ENCODE measurements around the gene PBX1. TPM values are rescaled to one million over a fixed set of nuclear protein-coding genes. Genes with fewer than 3 reads are reported as not detected.

The PBX1 gene
- total RNA-seq, 4 donors from 2014 or later = 25.8 to 31.0 (median 27.1) TPM

DNA sequence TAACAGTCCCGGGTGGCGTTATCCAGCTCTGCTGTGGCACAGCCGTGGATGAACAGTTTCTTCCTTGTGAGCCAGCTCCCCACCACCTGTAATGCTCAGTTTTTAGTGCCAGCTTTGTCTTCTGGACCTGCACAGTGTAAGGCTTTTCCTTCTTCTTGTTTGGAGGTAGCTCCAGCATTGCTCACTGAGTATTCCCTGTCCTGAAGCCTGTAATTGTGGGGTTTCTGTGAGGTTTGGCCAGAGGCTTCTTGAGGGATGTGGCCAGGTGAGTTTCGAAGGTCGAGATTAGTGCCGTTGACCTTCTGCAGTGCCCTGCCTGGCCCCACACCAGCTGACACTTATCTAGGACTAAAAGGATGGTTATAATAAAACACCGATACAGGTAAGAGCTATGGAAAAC is 75.0 kb downstream of the PBX1 start:
- no peak overlapping the region for H3K27ac ChIP-seq
- WGBS, 2 donors = 81 to 87% methylated on average over 7 of the region's 7 CpGs
- TF ChIP-seq POLR2A (IDR thresholded peaks at IDR 0.05) = no peak
- no peak for TF ChIP-seq EP300 (IDR thresholded peaks at IDR 0.05)
- TF ChIP-seq CTCF (IDR thresholded peaks at IDR 0.05) = no peak
- no peaks in the 10 kb centered on the region for H3K27me3 ChIP-seq
- peaks cover 0 to 4% (median 0%) of the 10 kb centered on the region in 3 donors for H3K36me3 ChIP-seq
- H3K4me3 ChIP-seq = no peak overlapping the region
- H3K4me1 ChIP-seq = peaks cover 0 to 22% (median 0%) of the 10 kb centered on the region in 4 donors
- DNase-seq (ENCODE audit: low spot score in 2 of 2) = no peak
- H3K9me3 ChIP-seq = no peaks in the 10 kb centered on the region

DNA sequence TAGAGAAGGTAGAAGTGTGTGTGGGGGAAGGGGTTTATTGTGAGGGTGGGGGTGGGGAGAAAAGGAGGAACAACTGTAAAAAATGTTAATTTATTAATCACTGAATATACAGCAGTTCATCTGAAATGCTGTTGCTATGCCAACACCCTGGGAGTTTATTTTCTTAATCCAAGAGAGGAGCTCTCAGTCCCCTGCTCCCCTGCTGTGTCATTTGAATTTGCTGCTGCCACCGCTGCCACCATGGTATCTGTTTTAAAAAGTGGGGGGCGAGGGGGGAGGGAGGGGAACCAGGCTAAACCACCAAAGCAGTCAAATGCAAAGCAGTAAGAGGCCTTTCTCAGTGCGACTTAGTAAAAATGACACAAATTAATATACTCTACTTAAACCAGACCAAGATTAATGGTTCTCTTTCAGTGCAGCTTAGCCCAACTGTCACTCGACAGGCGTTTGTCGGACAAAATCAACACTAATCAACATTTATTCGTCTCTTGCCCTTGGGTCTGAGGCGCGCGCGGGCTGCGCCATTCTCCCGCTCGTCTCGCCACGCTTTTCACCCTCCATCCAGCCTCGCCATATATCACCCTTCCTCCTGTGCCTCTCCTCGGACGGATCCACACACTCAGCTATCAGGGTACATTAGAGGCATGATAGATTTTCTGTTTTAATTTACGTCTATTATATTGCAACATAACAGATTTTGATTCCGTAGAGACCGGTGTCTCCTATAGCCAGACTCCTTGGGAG is 76.2 kb downstream of the PBX1 start:
- WGBS, 2 donors = 89 to 92% methylated on average over 22 of the region's 22 CpGs
- peaks cover 0 to 4% (median 0%) of the 10 kb centered on the region in 3 donors for H3K36me3 ChIP-seq
- H3K4me1 ChIP-seq = peaks cover 0 to 24% (median 0%) of the 10 kb centered on the region in 4 donors
- TF ChIP-seq POLR2A (IDR thresholded peaks at IDR 0.05) (no peak), CTCF (IDR thresholded peaks at IDR 0.05) (no peak), EP300 (IDR thresholded peaks at IDR 0.05) (no peak)
- H3K27ac ChIP-seq = no peak overlapping the region
- H3K4me3 ChIP-seq = no peak overlapping the region
- H3K9me3 ChIP-seq = no peaks in the 10 kb centered on the region
- no peak for DNase-seq (ENCODE audit: low spot score in 2 of 2)
- no peaks in the 10 kb centered on the region for H3K27me3 ChIP-seq

- peaks cover 0 to 29% (median 0%) of the 10 kb centered on the region in 4 donors for H3K4me1 ChIP-seq
These were observed 77.1 kb downstream of the PBX1 start for GRCh38 chr1:164635803-164636731.

DNA sequence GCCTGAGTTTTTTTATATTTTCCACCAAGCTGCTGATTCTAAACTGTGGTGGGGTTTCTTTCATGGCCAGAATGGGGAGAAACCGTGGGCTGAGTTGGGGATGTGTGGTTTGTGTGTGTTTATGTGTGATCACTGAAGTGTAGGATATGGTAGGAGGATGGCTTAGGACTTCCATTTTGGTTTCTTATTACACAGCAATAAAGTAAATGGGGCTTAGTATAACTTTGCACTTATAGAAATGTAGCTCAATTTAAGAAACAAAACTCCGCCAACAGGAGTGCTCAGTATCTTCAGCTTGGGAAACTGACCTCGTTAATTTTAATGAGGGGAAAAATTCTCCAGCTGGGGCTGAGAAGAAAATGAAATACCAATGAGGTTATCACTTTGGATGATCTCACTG is 77.8 kb downstream of the PBX1 start:
- no peaks in the 10 kb centered on the region for H3K9me3 ChIP-seq
- peaks cover 0 to 4% (median 0%) of the 10 kb centered on the region in 3 donors for H3K36me3 ChIP-seq
- H3K4me1 ChIP-seq = peaks cover 0 to 35% (median 0%) of the 10 kb centered on the region in 4 donors
- WGBS, 2 donors = 83 to 86% methylated on average over 3 of the region's 3 CpGs
- H3K4me3 ChIP-seq = no peak overlapping the region
- H3K27me3 ChIP-seq = no peaks in the 10 kb centered on the region
- no peak overlapping the region for H3K27ac ChIP-seq
- no peak for DNase-seq (ENCODE audit: low spot score in 2 of 2)
- TF ChIP-seq EP300 (IDR thresholded peaks at IDR 0.05) (no peak), CTCF (IDR thresholded peaks at IDR 0.05) (no peak), POLR2A (IDR thresholded peaks at IDR 0.05) (no peak)

More at GRCh38 chr1:164635803-164636731, 77.1 kb downstream of the PBX1 start:
- TF ChIP-seq POLR2A (IDR thresholded peaks at IDR 0.05) (no peak), EP300 (IDR thresholded peaks at IDR 0.05) (no peak), CTCF (IDR thresholded peaks at IDR 0.05) (no peak)
- DNase-seq (ENCODE audit: low spot score in 2 of 2) = no peak
- Histone ChIP-seq H3K27me3 (no peaks in the 10 kb centered on the region), H3K9me3 (no peaks in the 10 kb centered on the region), H3K27ac (peak overlapping the region in 1 of 4 donors; percentile 3), H3K36me3 (peaks cover 0 to 4% (median 0%) of the 10 kb centered on the region in 3 donors), H3K4me3 (no peak overlapping the region)
- WGBS, 2 donors = 69 to 81% methylated on average over 5 of the region's 5 CpGs
